Measurements from ENCODE around the gene HS3ST4.

HS3ST4 gene

GRCh38 chr16:25888868-25889267, 197.1 kb downstream of the HS3ST4 start:
- FAIRE-seq (no peak), DNase-seq (ENCODE audit: low spot score) (no peak)

GRCh38 chr16:25893332-25893731, 201.6 kb downstream of the HS3ST4 start:
- FAIRE-seq (no peak), DNase-seq (ENCODE audit: low spot score) (no peak)

- DNase-seq (ENCODE audit: low spot score) (no peak), FAIRE-seq (no peak)
Observed at GRCh38 chr16:25894093-25894492, 202.3 kb downstream of the HS3ST4 start.

GRCh38 chr16:25895380-25895779, 203.6 kb downstream of the HS3ST4 start:
- FAIRE-seq (no peak), DNase-seq (ENCODE audit: low spot score) (no peak)

GRCh38 chr16:25896411-25896810, 204.7 kb downstream of the HS3ST4 start:
- FAIRE-seq, result no peak

GRCh38 chr16:25897702-25898101, 205.9 kb downstream of the HS3ST4 start:
- no peak for DNase-seq (ENCODE audit: low spot score)
- no peak for FAIRE-seq

More at GRCh38 chr16:25896411-25896810, 204.7 kb downstream of the HS3ST4 start:
- DNase-seq (ENCODE audit: low spot score), result no peak

- no peak for DNase-seq (ENCODE audit: low spot score)
- FAIRE-seq, result no peak
Observed at GRCh38 chr16:25905810-25906209, 214.1 kb downstream of the HS3ST4 start.

GRCh38 chr16:25910971-25911370, 219.2 kb downstream of the HS3ST4 start:
- FAIRE-seq (no peak), DNase-seq (ENCODE audit: low spot score) (no peak)

GRCh38 chr16:25912321-25912720, 220.6 kb downstream of the HS3ST4 start:
- FAIRE-seq (no peak), DNase-seq (ENCODE audit: low spot score) (no peak)

- DNase-seq (ENCODE audit: low spot score) (no peak), FAIRE-seq (no peak)
Observed at GRCh38 chr16:25914357-25914962, 222.7 kb downstream of the HS3ST4 start.

GRCh38 chr16:25916037-25916436, 224.3 kb downstream of the HS3ST4 start:
- FAIRE-seq, result no peak
- no peak for DNase-seq (ENCODE audit: low spot score)

GRCh38 chr16:25922438-25922837, 230.7 kb downstream of the HS3ST4 start:
- no peak for FAIRE-seq
- DNase-seq (ENCODE audit: low spot score), result no peak

- no peak for FAIRE-seq
- DNase-seq (ENCODE audit: low spot score), result no peak
Observed at GRCh38 chr16:25925421-25925820, 233.7 kb downstream of the HS3ST4 start.

- FAIRE-seq, result no peak
- DNase-seq (ENCODE audit: low spot score), result no peak
Observed at GRCh38 chr16:25931473-25932035, 239.8 kb downstream of the HS3ST4 start.

- FAIRE-seq (no peak), DNase-seq (ENCODE audit: low spot score) (peak; percentile 38)
Observed at GRCh38 chr16:25941800-25942499, 250.2 kb downstream of the HS3ST4 start.

GRCh38 chr16:25950586-25951281, 259.0 kb downstream of the HS3ST4 start:
- DNase-seq (ENCODE audit: low spot score), result no peak
- no peak for FAIRE-seq

- FAIRE-seq, result no peak
- DNase-seq (ENCODE audit: low spot score), result no peak
Observed at GRCh38 chr16:25951999-25952398, 260.2 kb downstream of the HS3ST4 start.

GRCh38 chr16:25952983-25953382, 261.2 kb downstream of the HS3ST4 start:
- FAIRE-seq, result no peak
- no peak for DNase-seq (ENCODE audit: low spot score)

- FAIRE-seq (no peak), DNase-seq (ENCODE audit: low spot score) (no peak)
Observed at GRCh38 chr16:25957707-25958106, 265.9 kb downstream of the HS3ST4 start.

- DNase-seq (ENCODE audit: low spot score) (no peak), FAIRE-seq (no peak)
Observed at GRCh38 chr16:25959221-25959620, 267.5 kb downstream of the HS3ST4 start.

GRCh38 chr16:25966172-25967097, 274.7 kb downstream of the HS3ST4 start:
- DNase-seq (ENCODE audit: low spot score), result no peak
- FAIRE-seq, result no peak
